DMS 273 (cell line): ENCODE data around the gene LRMDA.

Source experiments
- DNase-seq: peaks from one replicate; lab custom pipeline; 2025; ENCODE audit not compliant: unreplicated experiment; lab: John Stamatoyannopoulos, UW

LRMDA gene

GRCh38 chr10:75531571-75532031, 100.2 kb downstream of the LRMDA start:
- no peak for DNase-seq

GRCh38 chr10:75532253-75532924, 101.0 kb downstream of the LRMDA start:
- no peak for DNase-seq

GRCh38 chr10:75538144-75538543, 106.7 kb downstream of the LRMDA start:
- DNase-seq = no peak

- DNase-seq = no peak
Measured at GRCh38 chr10:75538765-75539164, 107.3 kb downstream of the LRMDA start.

GRCh38 chr10:75540357-75540966, 109.0 kb downstream of the LRMDA start:
- peak; percentile 1 for DNase-seq

- no peak for DNase-seq
Measured at GRCh38 chr10:75540981-75541380, 109.6 kb downstream of the LRMDA start.

- no peak for DNase-seq
Measured at GRCh38 chr10:75541411-75541810, 110.0 kb downstream of the LRMDA start.

- DNase-seq = no peak
Measured at GRCh38 chr10:75542084-75542483, 110.7 kb downstream of the LRMDA start.

GRCh38 chr10:75542906-75543305, 111.5 kb downstream of the LRMDA start:
- DNase-seq = no peak

- DNase-seq = no peak
Measured at GRCh38 chr10:75544386-75544785, 113.0 kb downstream of the LRMDA start.

- DNase-seq = no peak
Measured at GRCh38 chr10:75544993-75545706, 113.7 kb downstream of the LRMDA start.

- DNase-seq = no peak
Measured at GRCh38 chr10:75546004-75546403, 114.6 kb downstream of the LRMDA start.

- DNase-seq = no peak
Measured at GRCh38 chr10:75547391-75548298, 116.2 kb downstream of the LRMDA start.

GRCh38 chr10:75548356-75548755, 116.9 kb downstream of the LRMDA start:
- DNase-seq = no peak

GRCh38 chr10:75550191-75550590, 118.8 kb downstream of the LRMDA start:
- no peak for DNase-seq

GRCh38 chr10:75552171-75552570, 120.7 kb downstream of the LRMDA start:
- DNase-seq = no peak

- DNase-seq = no peak
Measured at GRCh38 chr10:75553550-75553949, 122.1 kb downstream of the LRMDA start.

- no peak for DNase-seq
Measured at GRCh38 chr10:75555323-75555722, 123.9 kb downstream of the LRMDA start.

GRCh38 chr10:75556320-75556719, 124.9 kb downstream of the LRMDA start:
- no peak for DNase-seq

GRCh38 chr10:75565286-75566251, 134.1 kb downstream of the LRMDA start:
- DNase-seq = no peak
